GM21381 (cell line): ENCODE measurements around the gene HTR1D.
"Not testable (repeated sequence)": the region's sequence is repeated elsewhere in the genome, so short reads cannot be mapped to it uniquely, and the experiment has no call there.

Experiments used
- ATAC-seq: cut with Tn5 transposase; IDR thresholded peaks from one replicate; pipeline ENCODE4 v1.9.1; 2021; ENCODE audit warnings: mild to moderate bottlenecking, moderate library complexity; ENCODE audit not compliant: unreplicated experiment

The HTR1D gene

DNA sequence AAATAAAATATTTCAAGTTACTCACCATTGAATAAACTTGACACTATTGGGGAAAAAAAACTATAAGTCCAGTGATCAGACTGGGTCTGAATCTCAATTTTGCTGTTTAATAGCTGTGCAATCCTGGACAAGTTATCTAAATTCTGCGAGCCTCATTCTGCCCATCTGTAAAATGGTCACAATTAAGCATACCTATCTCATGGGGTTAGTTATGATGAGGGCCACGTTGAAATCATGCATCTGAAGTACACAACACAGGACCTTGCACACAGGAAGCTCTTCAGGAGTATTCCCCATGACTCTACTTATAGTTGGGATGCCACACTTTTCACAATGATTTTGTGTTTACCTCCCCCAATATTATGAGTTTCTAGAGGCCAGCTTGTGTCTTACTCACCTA is 3.8 kb upstream of the HTR1D start:
- ATAC-seq: no peak

DNA sequence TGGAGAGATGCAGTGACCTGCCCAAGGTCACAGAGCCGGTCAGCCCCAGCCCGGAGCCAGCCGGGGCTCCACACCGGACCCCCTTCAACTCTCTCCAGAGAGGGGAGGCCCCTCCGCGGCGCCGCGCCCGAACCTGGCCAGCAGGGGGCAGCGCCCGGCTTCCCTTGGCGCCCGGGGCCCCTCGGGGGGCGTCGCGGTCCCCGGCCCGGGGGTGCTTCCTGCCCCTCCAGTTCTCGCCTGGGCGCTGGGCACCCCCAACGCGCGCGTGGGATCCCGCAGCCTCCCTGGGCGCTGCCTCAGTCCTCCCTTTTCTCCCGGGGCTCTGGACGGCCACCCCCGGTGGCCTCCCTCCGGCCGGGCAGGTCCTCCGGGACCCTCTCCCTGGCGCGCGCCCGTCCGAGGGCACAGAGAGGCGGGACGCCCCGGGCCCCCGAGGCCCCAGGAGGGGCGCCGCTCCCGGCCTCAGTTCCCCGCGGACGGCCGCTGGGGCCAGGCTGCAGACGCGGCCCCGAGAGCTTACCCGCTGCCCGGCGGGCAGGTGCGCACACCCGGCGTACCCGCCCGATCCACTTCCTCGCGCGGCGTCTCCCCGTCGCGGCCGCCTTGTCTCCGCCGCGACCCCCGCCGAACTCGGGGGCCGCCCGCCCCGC is 406 bp downstream of the HTR1D start:
- no peak for ATAC-seq

DNA sequence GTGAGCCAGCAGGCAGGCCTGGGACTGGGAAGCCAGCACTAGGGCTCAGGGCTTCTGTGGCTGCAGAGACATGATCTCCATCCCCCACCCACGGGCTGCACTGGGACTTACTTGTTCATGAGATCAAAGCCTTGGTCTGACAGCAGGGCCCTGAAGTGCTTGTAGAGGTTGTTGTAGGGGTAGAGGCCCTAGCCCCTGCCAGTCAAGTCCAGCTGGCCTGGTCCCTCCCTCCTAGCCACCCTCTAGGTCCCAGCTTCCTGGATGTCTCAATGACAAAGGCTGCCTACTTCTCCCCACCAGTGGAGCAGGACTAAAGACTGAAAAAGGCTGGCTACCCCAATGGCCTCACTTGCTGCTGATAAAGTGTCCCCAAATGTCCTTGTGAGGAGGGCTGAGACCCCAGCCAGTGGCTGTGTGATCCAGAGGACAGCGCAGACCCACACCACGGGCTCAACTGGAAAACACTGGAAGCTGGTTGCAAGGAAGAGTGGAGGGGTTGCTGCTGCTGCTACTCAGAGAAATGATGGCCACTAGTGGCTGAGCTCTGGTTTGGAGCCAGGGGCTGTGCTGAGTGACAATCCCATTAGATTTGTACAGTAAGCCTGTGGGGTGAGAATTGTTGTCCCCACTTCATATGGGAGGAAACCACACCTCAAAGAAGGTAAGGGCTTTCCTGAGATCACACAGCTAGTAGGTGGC is 1.4 kb downstream of the HTR1D start:
- no peak for ATAC-seq

DNA sequence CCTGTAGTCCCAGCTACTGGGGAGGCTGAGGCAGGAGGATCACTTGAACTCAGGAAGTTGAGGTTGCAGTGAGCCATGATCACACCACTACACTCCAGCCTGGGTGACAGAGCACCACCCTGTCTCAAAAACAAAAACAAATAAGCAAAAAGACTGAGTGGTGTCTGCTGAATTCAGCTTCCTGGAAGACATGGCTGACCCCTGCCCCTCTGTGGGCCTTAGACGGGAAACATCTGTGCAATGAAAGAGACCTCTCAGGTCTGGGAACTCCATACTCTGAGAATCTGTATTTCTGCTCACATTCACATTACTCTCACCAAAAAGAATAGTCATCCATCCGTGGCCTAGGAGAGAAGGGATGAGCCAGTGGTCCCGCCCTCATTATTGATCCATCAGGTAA is 2.0 kb downstream of the HTR1D start:
- no peak for ATAC-seq

DNA sequence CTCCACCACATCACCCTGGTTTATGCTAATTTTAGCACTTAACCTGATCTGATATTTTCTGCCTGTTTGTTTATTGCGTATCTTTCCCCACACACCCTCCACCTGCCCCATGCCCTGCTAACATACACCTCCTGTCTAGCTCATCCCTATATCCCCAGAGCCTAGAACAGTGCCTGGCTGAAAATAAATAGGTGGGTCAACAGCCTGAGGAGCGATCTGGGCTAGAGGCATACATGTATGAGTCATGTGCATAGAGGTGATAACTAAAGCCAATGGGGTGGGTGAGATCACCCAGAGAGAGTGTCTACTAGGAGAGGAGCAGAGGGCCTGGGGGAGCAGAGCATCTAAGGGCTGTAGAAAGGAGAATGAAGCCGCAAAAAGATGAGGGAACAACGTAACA is 2.7 kb downstream of the HTR1D start:
- no peak for ATAC-seq

DNA sequence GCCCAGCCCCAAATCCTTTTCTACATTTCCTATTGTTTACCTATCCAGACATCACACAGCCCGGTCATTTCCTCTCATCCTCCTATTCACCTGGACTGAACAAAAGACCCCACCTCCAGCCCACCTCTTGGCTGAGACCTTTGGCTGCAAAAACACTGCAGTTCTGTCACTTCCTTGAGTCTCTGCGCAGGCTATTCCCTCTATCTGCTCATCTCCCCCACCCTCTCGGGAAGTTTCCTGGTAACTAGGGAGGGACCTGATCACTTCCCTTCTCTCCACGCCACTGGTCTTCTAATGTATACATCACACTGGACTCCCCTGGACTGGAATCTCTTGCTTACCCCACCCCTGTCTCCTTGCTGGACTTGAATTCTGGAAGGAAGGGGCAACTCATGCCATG is 5.3 kb downstream of the HTR1D start:
- no peak for ATAC-seq

DNA sequence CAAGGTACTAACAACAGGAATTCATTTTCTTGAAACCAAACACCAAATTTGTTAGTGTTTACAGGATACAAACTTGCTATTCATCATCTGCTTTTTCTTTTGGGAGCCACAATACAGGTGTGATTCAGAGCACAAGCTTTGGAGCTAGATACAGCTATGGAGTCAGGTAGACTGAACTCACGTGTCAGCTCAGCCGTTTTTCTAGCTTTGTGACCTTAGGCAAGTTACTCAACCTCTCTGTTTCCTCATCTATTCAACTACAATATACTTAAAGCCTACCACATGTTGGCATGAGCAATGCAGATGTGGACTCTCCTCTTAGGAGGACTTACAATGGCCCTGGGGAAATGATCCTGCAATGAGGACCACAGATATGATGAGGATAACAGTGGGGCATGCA is 6.3 kb downstream of the HTR1D start:
- no peak for ATAC-seq

DNA sequence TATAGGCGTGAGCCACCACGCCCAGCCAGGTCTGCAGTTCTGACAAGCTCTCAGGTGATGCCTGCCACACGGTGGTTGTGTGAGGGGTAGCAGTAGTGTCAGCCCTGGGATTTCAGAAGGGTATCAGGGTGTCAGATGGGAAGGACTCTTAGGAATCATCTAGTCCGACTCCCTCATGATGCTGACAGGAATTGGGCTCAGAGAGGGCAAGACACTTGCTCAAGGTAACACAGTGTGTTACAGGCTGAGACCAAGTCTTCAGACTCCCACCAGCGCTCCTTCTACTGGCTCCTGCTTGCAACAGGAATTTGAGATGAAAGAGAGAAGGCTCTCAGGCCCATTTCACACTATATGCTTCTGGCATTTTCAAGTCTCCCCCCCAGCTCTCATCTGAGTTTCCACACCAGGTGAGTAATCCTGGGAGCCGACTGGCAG is 6.9 kb downstream of the HTR1D start:
- ATAC-seq: no peak

DNA sequence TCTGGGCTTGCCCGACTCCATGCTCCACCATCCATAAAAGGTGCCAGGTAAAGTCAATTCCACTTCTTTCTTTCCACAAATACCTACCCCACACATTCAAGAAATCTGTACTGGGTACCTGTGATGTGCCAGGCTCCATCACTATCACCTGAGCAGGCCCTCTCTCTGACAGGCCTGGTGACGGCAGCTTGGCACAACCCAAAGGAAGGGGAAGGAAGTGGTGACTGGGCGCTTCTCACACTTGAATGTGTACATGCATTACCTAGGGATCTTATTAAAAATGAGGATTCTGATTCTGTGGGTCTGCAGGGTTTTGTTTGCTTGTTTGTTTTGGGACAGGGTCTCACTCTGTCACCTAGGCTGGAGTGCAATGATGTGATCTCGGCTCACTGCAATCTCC is 7.5 kb downstream of the HTR1D start:
- ATAC-seq: no peak

DNA sequence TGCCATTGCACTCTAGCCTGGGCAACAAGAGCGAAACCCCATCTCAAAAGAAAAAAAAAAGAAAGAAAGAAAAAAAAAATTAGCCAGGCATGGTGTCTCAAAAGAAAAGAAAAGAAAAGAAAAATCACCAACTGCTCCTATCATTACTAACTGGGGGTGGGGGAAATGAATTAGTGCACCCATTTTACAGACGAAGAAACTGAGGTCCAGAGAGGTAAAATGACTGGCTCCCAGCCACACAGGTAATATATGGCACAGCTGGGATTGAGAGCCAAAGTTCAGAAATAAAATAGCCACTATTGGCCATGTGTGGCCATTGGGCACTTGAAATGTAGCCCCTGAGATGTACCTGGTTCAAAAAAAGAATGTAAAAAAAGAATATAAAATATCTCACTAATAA is 8.8 kb downstream of the HTR1D start:
- no peak for ATAC-seq

DNA sequence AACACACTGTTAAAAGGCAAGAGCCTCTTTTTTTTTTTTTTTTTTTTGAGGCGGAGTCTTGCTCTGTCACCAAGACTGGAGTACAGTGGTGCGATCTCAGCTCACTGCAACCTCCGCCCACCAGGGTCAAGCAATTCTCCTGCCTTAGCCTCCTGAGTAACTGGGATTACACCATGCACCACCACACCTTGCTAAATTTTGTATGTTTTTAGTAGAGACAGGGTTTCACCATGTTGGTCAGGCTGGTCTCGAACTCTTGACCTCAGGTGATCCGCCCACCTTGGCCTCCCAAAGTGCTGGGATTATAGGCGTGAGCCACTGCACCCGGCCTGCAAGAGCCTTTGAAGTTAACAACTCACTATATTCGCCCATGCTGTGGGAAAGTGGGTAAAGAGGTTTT is 9.6 kb downstream of the HTR1D start:
- ATAC-seq: not testable (repeated sequence)

DNA sequence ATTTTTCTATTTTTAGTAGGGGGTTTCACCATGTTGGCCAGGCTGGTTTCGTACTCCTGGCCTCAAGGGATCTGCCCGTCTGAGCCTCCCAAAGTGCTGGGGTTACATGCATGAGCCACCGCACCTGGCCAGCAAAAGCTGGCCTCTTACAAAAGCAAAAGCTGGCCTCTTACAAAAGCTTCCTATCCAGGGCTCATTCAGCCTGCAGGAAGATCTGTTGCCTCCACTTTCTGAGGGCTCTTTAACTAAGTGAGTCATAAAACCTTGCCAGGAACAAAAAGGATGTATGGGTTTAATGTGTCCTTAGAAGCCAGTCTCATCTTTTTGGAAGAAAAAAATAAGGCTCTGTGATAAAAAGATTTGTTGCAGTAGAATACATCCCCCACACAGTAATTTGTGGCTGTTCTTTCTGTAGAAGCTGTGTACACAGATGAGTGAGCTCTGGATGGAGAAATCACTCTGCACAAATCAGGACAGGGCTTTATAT is 15.0 kb downstream of the HTR1D start:
- ATAC-seq: no peak

DNA sequence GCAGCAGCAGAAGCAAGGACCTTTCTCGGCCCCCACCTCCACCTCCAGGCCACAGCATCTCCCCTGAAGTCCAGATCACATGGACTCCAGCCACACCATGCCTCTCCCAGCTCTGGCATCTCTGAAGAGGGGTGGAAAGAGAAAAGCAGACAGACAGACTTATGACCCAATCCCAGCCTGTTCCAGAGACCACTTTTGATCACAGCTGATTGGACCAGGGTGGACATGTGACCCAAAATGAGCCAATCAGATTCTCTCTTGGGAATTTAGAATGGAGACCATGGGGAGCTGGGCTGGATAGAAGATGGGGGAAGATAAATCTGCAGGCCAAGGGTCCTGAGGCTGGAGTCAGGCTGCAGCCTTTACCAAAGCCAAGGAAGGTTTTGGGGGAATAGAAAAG is 16.4 kb downstream of the HTR1D start:
- no peak for ATAC-seq

DNA sequence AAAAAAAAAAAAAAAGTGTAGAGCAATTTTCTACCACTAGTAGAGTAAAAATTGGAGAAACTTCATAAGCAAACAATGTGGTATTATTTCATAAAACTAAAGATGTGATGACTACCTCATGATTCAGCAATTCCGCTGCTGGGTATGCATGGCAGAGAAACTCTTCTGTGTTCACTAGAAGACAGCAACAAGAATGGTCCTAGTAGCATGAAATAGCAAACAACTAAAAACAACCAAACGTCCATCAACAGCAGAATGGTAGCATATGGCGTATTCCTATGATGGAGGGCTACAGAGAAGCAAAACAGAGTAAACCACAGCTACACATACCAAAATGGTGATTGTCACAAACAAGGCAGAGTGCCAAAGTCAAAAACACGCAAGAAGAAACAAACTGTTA is 18.9 kb downstream of the HTR1D start:
- ATAC-seq: no peak

DNA sequence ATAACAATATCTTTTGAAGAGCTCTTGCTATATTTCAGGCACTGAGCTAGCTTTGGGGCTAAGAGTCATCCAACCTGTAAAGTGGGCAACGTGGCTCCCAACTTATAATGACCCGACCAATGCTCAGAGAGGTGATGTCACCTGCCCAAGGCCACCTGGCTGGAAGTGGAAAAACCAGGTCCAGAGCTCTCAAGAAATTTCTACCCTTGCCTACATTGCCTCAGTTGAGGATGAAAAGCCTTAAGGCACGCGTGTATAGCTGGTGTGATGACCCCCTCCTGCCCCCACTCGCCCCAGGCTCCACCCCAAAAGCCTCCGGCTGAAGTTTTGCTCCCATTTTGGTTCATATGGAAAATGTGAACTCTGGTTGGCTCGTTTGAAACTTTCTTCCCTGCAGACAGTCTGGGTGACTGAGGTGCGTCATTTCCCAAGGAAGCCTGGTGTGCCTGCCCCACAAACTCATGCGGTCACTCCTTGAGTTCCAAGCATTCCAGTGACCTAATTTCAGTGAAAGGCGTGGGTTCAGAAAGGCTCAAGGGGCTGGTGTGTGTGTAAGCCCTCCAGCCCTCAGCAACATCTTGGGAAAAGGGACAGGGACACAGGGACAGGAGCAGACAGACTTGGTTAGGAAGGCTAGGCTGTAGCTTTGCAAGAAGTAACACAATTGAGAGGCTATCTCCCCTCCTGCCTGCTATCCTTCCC is 20.5 kb downstream of the HTR1D start:
- no peak for ATAC-seq

DNA sequence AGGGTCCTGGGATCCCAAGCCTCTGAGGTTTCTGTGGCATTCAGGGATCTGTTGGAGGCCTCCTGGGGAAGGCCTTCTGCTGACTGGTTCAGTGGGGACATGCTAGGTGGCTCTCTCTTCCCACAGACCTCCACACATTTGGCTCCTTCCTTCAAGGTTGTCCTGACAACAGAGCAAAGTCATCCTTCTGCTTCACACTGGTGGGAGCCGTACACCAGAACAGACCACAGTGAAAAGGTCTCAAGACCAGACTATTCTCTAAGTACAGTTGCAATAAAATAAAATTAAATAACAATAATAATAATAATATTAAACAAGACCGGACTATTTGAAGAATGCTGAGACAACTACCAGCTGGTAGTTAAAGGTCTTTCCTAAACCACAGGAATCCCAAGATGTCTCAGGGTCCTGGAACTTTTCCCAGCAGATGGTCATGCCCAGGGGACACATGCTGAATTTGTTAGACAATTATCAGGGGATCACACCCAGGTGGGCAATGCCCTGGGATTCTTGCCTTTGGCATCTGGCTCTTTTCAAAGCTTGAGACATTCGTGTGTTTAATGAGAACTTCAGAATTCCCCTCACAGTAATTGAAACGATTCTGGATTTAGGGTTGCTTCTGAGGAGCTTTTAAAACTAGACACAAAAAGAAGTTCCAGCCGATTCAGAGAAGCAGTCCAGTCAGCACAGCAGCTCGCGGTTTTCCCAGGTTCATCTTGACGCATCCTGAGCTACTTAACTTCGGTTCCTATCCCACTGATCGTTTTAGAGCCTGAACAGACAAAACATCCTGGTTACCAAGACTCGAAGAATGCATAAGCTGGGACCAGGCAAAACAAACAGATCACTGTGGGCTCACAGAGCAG is 22.9 kb downstream of the HTR1D start:
- no peak for ATAC-seq

DNA sequence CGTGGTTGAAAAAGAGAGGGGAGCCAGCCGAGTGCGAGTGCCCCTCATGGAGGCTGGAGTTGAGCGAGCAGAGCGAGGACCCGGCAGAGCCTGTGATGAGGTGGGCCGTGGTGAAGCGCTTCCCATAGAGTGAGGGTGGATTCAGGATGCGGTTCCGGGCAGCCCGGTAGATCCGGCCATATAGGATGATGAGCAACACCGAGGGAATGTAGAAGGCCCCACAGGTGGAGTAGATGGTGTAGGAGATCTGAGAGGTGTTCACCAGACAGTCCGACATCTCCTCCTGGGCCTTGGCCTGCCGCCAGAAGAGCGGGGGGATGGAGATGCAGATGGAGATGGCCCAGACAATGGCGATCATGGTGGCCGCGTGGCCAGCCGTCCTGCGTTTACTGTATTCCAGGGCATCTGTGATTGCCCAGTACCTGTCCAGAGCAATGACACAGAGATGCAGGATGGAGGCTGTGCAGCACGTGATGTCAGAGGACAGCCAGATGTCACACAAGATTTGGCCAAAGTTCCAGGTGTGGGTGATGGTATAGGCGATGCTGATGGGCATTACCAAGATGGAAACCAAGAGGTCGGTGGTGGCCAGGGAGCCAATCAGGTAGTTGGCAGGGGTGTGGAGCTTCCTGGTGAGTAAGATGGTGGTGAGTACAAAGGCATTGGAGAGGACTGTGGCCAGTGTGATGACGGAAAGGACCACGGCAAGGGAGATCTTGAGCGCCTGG is 23.7 kb downstream of the HTR1D start:
- ATAC-seq: no peak

DNA sequence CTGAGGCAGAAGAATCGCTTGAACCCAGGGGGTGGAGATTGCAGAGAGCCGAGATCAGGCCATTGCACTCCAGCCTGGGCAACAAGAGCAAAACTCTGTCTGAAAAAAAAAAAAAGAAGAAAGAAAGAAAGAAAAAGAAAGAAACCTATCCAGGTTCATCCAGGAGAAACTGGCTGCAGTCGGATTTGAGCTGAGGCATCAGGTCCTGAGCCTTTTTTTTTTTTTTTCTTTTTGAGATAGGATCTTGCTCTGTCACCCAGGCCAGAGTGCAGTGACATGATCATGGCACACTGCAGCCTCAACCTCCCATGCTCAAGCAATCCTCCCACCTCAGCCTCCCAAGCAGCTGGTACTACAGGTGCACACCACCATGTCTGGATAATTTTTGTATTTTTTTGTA is 26.1 kb downstream of the HTR1D start:
- ATAC-seq: no peak

DNA sequence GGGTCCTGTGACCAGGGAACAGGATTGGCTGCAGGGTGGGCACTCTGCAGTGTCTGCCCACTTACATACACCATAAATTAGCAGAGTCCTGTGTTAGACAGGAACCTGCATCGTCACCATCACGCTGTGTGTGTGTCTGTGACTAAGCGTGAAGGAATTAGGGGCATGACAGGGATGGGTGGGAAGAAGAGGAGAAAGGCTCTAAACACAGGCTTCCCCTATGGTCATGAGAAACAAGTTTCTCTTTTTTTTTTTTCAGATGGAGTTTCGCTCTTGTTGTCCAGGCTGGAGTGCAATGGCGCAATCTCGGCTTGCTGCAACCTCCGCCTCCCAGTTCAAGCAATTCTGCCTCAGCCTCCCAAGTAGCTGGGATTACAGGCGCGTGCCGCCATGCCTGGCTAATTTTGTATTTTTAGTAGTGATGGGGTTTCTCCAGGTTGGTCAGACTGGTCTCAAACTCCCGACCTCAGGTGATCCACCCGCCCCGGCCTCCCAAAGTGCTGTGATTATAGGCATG is 28.3 kb downstream of the HTR1D start:
- ATAC-seq: not testable (repeated sequence)

DNA sequence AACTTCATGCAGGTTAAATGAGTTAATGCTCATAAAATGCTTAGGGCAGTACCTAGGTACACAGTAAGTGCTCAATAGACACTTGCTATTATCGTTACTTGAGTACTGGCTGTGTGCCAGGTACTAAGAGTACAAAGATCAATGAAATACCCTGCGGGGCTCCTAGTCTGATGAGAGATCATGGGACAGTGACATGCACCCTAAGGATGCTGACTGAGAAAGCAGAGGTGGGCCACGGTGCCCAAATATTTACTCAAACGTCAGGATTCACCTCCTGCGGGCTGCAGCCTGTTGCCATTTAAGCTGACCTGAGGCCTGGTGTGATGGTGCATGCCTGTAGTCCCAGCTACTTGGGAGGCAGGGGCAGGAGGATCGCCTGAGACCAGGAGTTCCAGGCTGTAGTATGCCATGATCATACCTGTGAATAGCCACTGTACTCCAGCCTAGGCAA is 28.8 kb downstream of the HTR1D start:
- no peak for ATAC-seq
